Measurements from ENCODE around the gene SOBP. TPM values are rescaled to one million over a fixed set of nuclear protein-coding genes. Genes with fewer than 3 reads are reported as not detected.

Gene SOBP
- total and polyA plus RNA-seq, 4 donors = 24.0 to 44.6 (median 37.0) TPM

- no peaks in the 10 kb centered on the region for H3K36me3 ChIP-seq (ENCODE audit: control insufficient read depth, insufficient read depth, low read length)
- no peaks in the 10 kb centered on the region for H3K27me3 ChIP-seq (ENCODE audit: control insufficient read depth, insufficient read depth, low read length)
- no peak overlapping the region for H3K27ac ChIP-seq (ENCODE audit: low read depth, low read length)
- no peak overlapping the region for H3K4me3 ChIP-seq (ENCODE audit: low read depth, low read length)
- peaks cover 12% of the 10 kb centered on the region for H3K4me1 ChIP-seq (ENCODE audit: control insufficient read depth, insufficient read depth, low read length)
- no peak for DNase-seq (ENCODE audit: low read depth in 4 of 6, low spot score in 6 of 6)
- WGBS (ENCODE audit: insufficient coverage) = 61% methylated on average over 4 of the region's 4 CpGs
- no peaks in the 10 kb centered on the region for H3K9me3 ChIP-seq (ENCODE audit: control insufficient read depth, insufficient read depth, low read length)
Measured at GRCh38 chr6:107645740-107646139, 155.8 kb downstream of the SOBP start.

GRCh38 chr6:107646176-107646575 is 156.3 kb downstream of the SOBP start:
- Histone ChIP-seq H3K4me3 (ENCODE audit: low read depth, low read length) (no peak overlapping the region), H3K4me1 (ENCODE audit: control insufficient read depth, insufficient read depth, low read length) (peaks cover 9% of the 10 kb centered on the region), H3K9me3 (ENCODE audit: control insufficient read depth, insufficient read depth, low read length) (no peaks in the 10 kb centered on the region), H3K27me3 (ENCODE audit: control insufficient read depth, insufficient read depth, low read length) (no peaks in the 10 kb centered on the region), H3K27ac (ENCODE audit: low read depth, low read length) (no peak overlapping the region), H3K36me3 (ENCODE audit: control insufficient read depth, insufficient read depth, low read length) (no peaks in the 10 kb centered on the region)
- no peak for DNase-seq (ENCODE audit: low read depth in 4 of 6, low spot score in 6 of 6)
- 89% methylated on average over 8 of the region's 9 CpGs for WGBS (ENCODE audit: insufficient coverage)

- Histone ChIP-seq H3K9me3 (ENCODE audit: control insufficient read depth, insufficient read depth, low read length) (no peaks in the 10 kb centered on the region), H3K4me3 (ENCODE audit: low read depth, low read length) (no peak overlapping the region), H3K36me3 (ENCODE audit: control insufficient read depth, insufficient read depth, low read length) (no peaks in the 10 kb centered on the region), H3K27ac (ENCODE audit: low read depth, low read length) (no peak overlapping the region), H3K4me1 (ENCODE audit: control insufficient read depth, insufficient read depth, low read length) (peaks cover 4% of the 10 kb centered on the region), H3K27me3 (ENCODE audit: control insufficient read depth, insufficient read depth, low read length) (no peaks in the 10 kb centered on the region)
- no peak for DNase-seq (ENCODE audit: low read depth in 4 of 6, low spot score in 6 of 6)
- 92% methylated on average over 1 of the region's 2 CpGs for WGBS (ENCODE audit: insufficient coverage)
Measured at GRCh38 chr6:107646776-107647438, 157.0 kb downstream of the SOBP start.

- no peak for DNase-seq (ENCODE audit: low read depth in 4 of 6, low spot score in 6 of 6)
- H3K27me3 ChIP-seq (ENCODE audit: control insufficient read depth, insufficient read depth, low read length) = no peaks in the 10 kb centered on the region
- no peak overlapping the region for H3K27ac ChIP-seq (ENCODE audit: low read depth, low read length)
- WGBS (ENCODE audit: insufficient coverage) = 89% methylated on average over 6 of the region's 9 CpGs
- no peak overlapping the region for H3K4me3 ChIP-seq (ENCODE audit: low read depth, low read length)
- no peaks in the 10 kb centered on the region for H3K36me3 ChIP-seq (ENCODE audit: control insufficient read depth, insufficient read depth, low read length)
- H3K4me1 ChIP-seq (ENCODE audit: control insufficient read depth, insufficient read depth, low read length) = peaks cover 1% of the 10 kb centered on the region
- H3K9me3 ChIP-seq (ENCODE audit: control insufficient read depth, insufficient read depth, low read length) = no peaks in the 10 kb centered on the region
Measured at GRCh38 chr6:107647439-107647948, 157.6 kb downstream of the SOBP start.

- Histone ChIP-seq H3K27me3 (ENCODE audit: control insufficient read depth, insufficient read depth, low read length) (no peaks in the 10 kb centered on the region), H3K4me3 (ENCODE audit: low read depth, low read length) (no peak overlapping the region), H3K27ac (ENCODE audit: low read depth, low read length) (no peak overlapping the region), H3K36me3 (ENCODE audit: control insufficient read depth, insufficient read depth, low read length) (no peaks in the 10 kb centered on the region), H3K9me3 (ENCODE audit: control insufficient read depth, insufficient read depth, low read length) (no peaks in the 10 kb centered on the region), H3K4me1 (ENCODE audit: control insufficient read depth, insufficient read depth, low read length) (no peaks in the 10 kb centered on the region)
- 100% methylated on average over 1 of the region's 1 CpG for WGBS (ENCODE audit: insufficient coverage)
- DNase-seq (ENCODE audit: low read depth in 4 of 6, low spot score in 6 of 6) = no peak
Measured at GRCh38 chr6:107648983-107649382, 159.1 kb downstream of the SOBP start.

- Histone ChIP-seq H3K4me1 (ENCODE audit: control insufficient read depth, insufficient read depth, low read length) (peaks cover 18% of the 10 kb centered on the region), H3K36me3 (ENCODE audit: control insufficient read depth, insufficient read depth, low read length) (no peaks in the 10 kb centered on the region), H3K27me3 (ENCODE audit: control insufficient read depth, insufficient read depth, low read length) (no peaks in the 10 kb centered on the region), H3K27ac (ENCODE audit: low read depth, low read length) (no peak overlapping the region), H3K9me3 (ENCODE audit: control insufficient read depth, insufficient read depth, low read length) (no peaks in the 10 kb centered on the region), H3K4me3 (ENCODE audit: low read depth, low read length) (no peak overlapping the region)
- DNase-seq (ENCODE audit: low read depth in 4 of 6, low spot score in 6 of 6) = no peak
- WGBS (ENCODE audit: insufficient coverage) = no CpG with 5 or more reads among the region's 2 CpGs
Measured at GRCh38 chr6:107652526-107653182, 162.7 kb downstream of the SOBP start.

- H3K4me1 ChIP-seq (ENCODE audit: control insufficient read depth, insufficient read depth, low read length) = peaks cover 24% of the 10 kb centered on the region
- no peaks in the 10 kb centered on the region for H3K9me3 ChIP-seq (ENCODE audit: control insufficient read depth, insufficient read depth, low read length)
- H3K36me3 ChIP-seq (ENCODE audit: control insufficient read depth, insufficient read depth, low read length) = peaks cover 4% of the 10 kb centered on the region
- DNase-seq (ENCODE audit: low read depth in 4 of 6, low spot score in 6 of 6) = peak in 1 of 6 donors; percentile 50
- no peak overlapping the region for H3K27ac ChIP-seq (ENCODE audit: low read depth, low read length)
- 58% methylated on average over 8 of the region's 10 CpGs for WGBS (ENCODE audit: insufficient coverage)
- H3K27me3 ChIP-seq (ENCODE audit: control insufficient read depth, insufficient read depth, low read length) = no peaks in the 10 kb centered on the region
- H3K4me3 ChIP-seq (ENCODE audit: low read depth, low read length) = no peak overlapping the region
Measured at GRCh38 chr6:107653183-107653580, 163.3 kb downstream of the SOBP start.

GRCh38 chr6:107653861-107654394 is 164.0 kb downstream of the SOBP start:
- H3K36me3 ChIP-seq (ENCODE audit: control insufficient read depth, insufficient read depth, low read length) = peaks cover 8% of the 10 kb centered on the region
- no peak for DNase-seq (ENCODE audit: low read depth in 4 of 6, low spot score in 6 of 6)
- no peak overlapping the region for H3K4me3 ChIP-seq (ENCODE audit: low read depth, low read length)
- no peaks in the 10 kb centered on the region for H3K27me3 ChIP-seq (ENCODE audit: control insufficient read depth, insufficient read depth, low read length)
- H3K4me1 ChIP-seq (ENCODE audit: control insufficient read depth, insufficient read depth, low read length) = peaks cover 27% of the 10 kb centered on the region
- WGBS (ENCODE audit: insufficient coverage) = 100% methylated on average over 1 of the region's 3 CpGs
- peak overlapping the region; percentile 25 for H3K27ac ChIP-seq (ENCODE audit: low read depth, low read length)
- H3K9me3 ChIP-seq (ENCODE audit: control insufficient read depth, insufficient read depth, low read length) = no peaks in the 10 kb centered on the region

- Histone ChIP-seq H3K27ac (ENCODE audit: low read depth, low read length) (peak overlapping the region; percentile 41), H3K9me3 (ENCODE audit: control insufficient read depth, insufficient read depth, low read length) (no peaks in the 10 kb centered on the region), H3K27me3 (ENCODE audit: control insufficient read depth, insufficient read depth, low read length) (no peaks in the 10 kb centered on the region), H3K36me3 (ENCODE audit: control insufficient read depth, insufficient read depth, low read length) (peaks cover 13% of the 10 kb centered on the region), H3K4me3 (ENCODE audit: low read depth, low read length) (no peak overlapping the region), H3K4me1 (ENCODE audit: control insufficient read depth, insufficient read depth, low read length) (peaks cover 30% of the 10 kb centered on the region)
- DNase-seq (ENCODE audit: low read depth in 4 of 6, low spot score in 6 of 6) = no peak
- 77% methylated on average over 3 of the region's 4 CpGs for WGBS (ENCODE audit: insufficient coverage)
Measured at GRCh38 chr6:107654764-107655163, 164.8 kb downstream of the SOBP start.

All from spinal cord (tissue), 10 donors.